Suppressor macrophage treated with lipopolysaccharide for 1 hour (primary cell): Measurements from ENCODE around the gene CLEC2D.
A peak's percentile ranks its signal among the peaks of the same experiment; 100 is the strongest.
"Not testable (repeated sequence)": the region's sequence is repeated elsewhere in the genome, so short reads cannot be mapped to it uniquely, and the experiment has no call there.

Experiments
- DNase-seq, 3 donors: peaks; one replicate each; pipeline ENCODE4 v3.0.0-alpha.2; 2020 to 2022

Gene CLEC2D

GRCh38 chr12:9700606-9700956, 31.1 kb downstream of the CLEC2D start:
- DNase-seq = no peak

- peak; percentile 31 to 52 (median 34) for DNase-seq
Observed at GRCh38 chr12:9701380-9702154, 32.1 kb downstream of the CLEC2D start.

- DNase-seq = no peak
Observed at GRCh38 chr12:9702255-9702654, 32.7 kb downstream of the CLEC2D start.

GRCh38 chr12:9704561-9704960, 35.0 kb downstream of the CLEC2D start:
- not testable (repeated sequence) for DNase-seq

- DNase-seq = peak; percentile 47 to 64 (median 61)
Observed at GRCh38 chr12:9706086-9706685, 36.7 kb downstream of the CLEC2D start.

- no peak for DNase-seq
Observed at GRCh38 chr12:9707356-9707755, 37.8 kb downstream of the CLEC2D start.

GRCh38 chr12:9707864-9708808, 38.6 kb downstream of the CLEC2D start:
- peak; percentile 69 to 82 (median 73) for DNase-seq

- no peak for DNase-seq
Observed at GRCh38 chr12:9708853-9709252, 39.3 kb downstream of the CLEC2D start.

- no peak for DNase-seq
Observed at GRCh38 chr12:9710584-9711375, 41.3 kb downstream of the CLEC2D start.

- DNase-seq = no peak
Observed at GRCh38 chr12:9711664-9712063, 42.2 kb downstream of the CLEC2D start.

- not testable (repeated sequence) for DNase-seq
Observed at GRCh38 chr12:9713032-9713558, 43.6 kb downstream of the CLEC2D start.

GRCh38 chr12:9717070-9717925, 47.8 kb downstream of the CLEC2D start:
- no peak for DNase-seq

GRCh38 chr12:9718968-9719367, 49.5 kb downstream of the CLEC2D start:
- DNase-seq = no peak

- DNase-seq = no peak
Observed at GRCh38 chr12:9719790-9720189, 50.3 kb downstream of the CLEC2D start.

GRCh38 chr12:9721394-9722092, 52.0 kb downstream of the CLEC2D start:
- peak; percentile 62 to 83 (median 73) for DNase-seq

GRCh38 chr12:9724023-9724422, 54.5 kb downstream of the CLEC2D start:
- DNase-seq = no peak

GRCh38 chr12:9725213-9725870, 55.8 kb downstream of the CLEC2D start:
- no peak for DNase-seq

GRCh38 chr12:9727813-9728212, 58.3 kb downstream of the CLEC2D start:
- no peak for DNase-seq

GRCh38 chr12:9729082-9729481, 59.6 kb downstream of the CLEC2D start:
- no peak for DNase-seq

GRCh38 chr12:9730011-9730410, 60.5 kb downstream of the CLEC2D start:
- DNase-seq = no peak
